ENCODE results near the gene PRPF6.

PRPF6 gene

DNA sequence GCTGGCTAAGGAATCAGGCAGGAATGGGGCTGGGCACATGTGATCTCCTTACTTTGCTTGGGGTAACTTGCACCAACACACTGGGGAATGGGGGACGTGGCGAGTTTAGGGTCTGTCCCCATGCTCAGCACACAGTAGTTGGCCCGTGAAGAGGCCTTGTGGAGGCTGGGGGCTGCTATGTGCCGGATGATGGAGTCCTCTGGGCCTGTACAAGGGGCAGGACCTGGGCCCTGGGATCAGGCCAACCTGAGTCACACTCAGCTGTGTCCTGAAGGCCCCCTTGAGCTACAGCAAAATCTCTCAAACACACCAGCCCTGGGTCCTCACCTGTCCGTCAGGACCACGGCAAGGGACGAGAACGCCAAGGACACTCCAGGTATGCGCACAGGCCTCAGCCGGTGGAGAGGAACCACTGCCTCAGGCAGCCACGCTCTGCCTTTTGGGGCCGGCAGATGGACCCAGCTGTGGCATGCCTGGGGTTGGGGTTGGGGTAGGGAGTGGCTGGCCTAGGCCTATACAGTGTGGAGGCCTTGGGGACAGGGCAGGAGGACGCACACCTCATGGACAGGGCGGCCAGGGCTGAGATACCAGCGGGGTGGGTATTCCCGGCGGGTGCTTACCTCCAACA, 35.8 kb upstream of the PRPF6 start:
- no peak for DNase-seq (ENCODE audit: low spot score)

DNA sequence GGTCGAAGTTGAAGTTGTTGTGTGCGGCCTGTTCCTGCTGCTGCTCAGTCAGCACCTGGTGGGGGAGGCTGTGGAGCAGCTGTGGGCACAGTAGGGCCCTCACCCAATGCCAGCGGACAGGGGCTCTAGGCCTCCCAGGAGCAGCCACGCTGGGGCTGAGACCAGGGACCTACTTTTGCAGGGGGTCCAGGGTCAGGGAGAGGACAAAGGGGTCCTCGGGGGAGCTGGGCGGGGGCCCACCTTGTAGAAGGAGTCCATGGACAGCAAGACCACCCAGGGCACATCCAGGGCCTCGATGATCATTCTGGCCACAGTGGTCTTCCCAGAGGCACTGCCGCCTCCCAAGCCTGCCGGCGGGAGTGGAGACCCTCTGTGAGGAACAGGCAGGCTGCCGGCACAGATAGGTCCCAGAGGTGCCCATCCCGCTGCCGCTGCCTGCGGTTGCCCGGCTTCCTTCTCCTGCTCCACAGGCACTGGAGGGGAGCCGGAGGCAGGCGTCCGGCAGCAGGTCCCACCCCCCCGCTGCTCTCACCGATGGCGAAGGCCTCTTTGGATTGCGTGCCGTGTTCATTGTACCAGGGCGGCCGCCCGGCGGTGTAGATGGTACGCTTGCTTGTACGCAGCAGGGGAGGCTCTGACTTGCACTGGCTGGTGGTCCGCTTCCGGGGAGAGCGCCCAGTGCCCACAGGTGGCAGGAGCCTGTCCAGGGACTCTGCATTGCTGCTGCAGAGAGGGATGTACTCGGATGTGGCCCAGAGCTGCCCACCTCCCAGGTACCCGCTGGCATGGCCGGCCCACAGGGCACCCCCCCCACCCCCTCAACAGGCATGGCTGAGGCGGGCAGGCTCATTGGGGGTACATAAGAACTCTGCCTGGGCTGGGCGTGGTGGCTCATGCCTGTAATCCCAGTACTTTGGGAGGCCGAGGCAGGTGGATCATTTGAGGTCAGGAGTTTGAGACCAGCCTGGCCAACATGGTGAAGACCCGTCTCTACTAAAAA, 34.7 kb upstream of the PRPF6 start:
- no peak for DNase-seq (ENCODE audit: low spot score)

DNA sequence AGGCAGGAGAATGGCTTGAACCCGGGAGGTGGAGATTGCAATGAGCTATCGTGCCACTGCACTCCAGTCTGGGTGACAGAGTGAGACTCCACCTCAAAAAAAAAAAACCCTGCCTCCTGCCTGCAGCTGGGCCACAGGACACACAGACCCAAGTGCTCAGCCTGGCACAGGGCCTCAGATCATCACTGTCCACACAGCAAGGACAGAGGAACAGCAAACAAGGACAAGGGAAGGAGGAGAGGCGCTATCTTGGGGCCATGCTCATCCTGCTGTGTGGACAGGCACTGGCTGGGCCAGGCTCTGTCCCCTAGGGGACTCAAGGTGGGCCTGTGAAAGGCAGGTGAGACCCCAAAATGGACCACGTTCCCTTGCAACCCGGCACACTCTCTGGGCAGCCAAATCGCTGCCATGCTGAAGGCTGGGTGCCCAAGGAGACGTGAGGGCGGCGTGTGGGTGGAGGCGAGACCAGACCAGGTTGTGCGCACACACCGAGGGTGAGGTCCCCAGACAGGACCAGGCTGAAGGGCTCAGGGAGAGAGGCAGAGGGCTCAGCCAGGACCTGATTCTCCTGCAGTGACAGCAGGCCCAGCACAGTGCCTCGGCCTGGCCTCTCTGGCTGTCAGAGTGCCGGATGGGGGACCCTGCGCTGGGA, 33.8 kb upstream of the PRPF6 start:
- DNase-seq (ENCODE audit: low spot score), result no peak

DNA sequence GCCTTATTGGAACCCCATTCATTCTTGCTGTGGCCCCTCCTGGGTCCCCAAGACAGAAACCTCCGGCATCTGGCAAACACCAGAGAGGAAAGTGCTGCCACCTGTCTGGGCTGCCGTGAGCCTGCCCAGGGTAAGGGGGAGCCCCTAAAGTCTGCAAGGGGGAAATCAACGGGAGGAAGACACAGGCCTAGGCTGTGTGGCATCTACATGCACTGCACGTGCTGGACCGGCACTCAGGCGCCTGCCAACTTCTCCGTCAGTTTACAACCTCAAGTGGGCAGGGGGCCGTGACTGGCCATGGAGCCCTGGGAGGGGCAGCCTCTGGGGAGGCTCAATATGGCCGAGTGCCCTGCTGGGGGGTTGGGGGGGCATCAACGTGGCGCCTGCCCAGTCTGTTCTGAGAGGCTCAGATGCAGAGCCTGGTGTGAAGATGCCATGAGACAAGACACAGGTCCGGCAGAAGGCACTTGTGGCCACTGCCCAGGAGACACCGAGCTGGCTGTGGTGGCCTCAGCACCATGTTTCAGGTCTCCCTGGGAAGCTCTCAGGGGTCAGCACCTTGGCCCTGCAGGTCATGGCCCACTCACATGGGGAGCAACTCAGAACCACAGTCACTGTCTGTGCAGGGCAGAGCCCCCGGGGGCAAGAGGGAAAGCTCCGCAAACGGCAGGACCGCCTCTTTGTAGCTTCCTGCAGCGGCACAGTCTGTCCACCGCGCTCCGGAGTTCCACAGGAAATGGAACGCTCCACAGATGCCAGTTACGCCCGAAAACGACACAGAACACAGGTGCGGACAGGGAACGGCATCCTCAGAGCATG, 33.1 kb upstream of the PRPF6 start:
- peak; percentile 42 for DNase-seq (ENCODE audit: low spot score)

DNA sequence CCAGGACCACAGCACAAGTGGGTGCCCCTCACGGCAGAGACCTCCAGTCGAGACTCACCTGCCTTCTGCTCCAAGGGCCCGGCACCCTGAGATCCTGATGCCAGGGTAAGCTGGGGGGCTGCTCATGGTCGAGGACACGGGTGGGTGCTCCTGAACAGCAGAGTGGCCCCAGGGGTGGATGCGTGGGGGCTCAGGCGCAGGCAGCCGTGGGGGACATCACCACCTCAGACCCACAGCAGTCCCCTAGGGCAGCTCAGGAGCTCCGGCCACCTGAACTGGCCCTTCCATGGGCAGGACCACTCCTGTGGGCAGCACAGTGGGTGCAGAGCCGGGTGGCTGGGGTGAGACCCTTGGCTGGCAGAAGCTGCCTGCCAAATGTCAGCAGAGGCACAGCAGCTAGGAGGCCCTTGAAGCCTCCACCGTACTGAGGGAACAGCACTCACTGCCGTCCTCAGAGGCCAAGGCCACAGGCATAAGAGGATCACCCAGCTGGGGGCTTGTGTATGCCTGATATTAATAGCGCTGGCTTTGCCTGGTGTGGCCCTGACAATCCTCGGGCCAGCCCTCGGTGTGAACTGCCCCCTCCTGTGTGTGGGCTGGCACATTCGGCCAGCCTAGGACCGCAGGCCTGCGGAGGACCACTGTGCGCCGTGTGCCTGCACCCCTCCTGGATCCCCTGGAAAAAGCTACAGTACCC, 30.1 kb upstream of the PRPF6 start:
- DNase-seq (ENCODE audit: low spot score), result no peak

DNA sequence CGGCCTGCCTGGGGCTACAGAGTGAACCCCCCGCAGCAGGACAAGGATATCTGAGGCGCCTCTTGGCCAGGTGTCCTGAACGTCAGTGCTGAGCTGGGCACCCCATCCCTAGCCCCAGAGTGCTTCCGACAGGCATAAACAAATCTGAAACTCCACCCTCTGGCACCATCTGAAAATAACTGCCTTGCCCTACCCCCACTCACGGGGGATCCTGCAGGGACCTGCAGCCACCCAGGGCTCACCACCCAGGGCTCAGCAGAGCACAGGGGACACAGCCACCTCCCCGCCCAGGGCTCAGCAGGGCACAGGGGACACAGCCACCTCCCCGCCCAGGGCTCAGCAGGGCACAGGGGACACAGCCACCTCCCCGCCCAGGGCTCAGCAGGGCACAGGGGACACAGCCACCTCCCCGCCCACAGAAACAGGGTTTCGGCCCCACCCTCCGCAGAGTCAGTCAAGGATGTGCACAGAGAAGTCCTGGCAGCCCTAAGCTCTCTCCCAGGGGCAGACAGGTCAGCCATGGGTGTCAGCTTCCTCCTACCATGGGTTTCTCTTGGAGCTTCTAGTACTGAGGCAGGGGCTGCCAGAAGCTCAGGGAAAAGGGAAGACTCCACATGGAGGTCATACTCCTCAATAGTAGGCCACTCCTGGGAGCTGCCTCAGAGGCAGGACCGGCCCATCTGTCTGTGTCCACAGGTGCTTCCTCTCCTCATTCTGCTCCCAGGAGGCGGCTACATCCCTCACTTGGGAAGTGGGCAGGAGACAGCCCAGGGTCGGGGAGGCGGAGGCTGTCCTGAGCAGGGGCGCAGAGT, 29.3 kb upstream of the PRPF6 start:
- DNase-seq (ENCODE audit: low spot score), result no peak

DNA sequence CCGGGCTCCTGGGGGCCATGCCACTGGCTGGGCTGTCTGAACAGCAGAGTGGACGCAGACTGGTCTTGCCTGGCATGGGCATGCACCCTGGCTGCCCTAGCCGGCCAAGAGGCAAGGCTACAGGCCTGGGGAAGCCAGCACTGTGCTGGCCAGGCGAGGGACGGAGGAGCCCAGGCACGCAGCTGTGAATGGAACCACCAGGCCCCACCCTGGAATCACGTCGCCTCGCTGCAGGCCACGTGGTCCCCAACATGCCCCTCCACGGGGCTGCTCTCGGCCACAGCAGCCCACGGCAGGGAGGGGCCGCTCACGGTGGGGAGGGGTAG, 28.8 kb upstream of the PRPF6 start:
- DNase-seq (ENCODE audit: low spot score), result no peak

DNA sequence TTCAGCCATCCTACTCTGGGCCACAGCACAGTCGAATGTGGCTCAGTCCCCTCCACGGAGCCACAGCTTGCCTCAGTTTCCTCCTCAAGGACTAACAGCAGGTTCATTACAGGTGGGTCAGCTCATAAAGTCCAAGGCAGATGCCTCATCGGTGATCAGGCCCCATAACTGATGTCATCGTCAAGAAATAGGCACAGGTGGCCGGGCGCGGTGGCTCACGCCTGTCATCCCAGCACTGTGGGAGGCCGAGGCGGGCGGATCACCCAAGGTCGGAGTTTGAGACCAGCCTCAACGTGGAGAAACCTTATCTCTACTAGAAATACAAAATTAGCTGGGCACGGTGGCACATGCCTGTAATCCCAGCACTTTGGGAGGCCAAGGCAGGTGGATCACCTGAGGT, 28.2 kb upstream of the PRPF6 start:
- no peak for DNase-seq (ENCODE audit: low spot score)

DNA sequence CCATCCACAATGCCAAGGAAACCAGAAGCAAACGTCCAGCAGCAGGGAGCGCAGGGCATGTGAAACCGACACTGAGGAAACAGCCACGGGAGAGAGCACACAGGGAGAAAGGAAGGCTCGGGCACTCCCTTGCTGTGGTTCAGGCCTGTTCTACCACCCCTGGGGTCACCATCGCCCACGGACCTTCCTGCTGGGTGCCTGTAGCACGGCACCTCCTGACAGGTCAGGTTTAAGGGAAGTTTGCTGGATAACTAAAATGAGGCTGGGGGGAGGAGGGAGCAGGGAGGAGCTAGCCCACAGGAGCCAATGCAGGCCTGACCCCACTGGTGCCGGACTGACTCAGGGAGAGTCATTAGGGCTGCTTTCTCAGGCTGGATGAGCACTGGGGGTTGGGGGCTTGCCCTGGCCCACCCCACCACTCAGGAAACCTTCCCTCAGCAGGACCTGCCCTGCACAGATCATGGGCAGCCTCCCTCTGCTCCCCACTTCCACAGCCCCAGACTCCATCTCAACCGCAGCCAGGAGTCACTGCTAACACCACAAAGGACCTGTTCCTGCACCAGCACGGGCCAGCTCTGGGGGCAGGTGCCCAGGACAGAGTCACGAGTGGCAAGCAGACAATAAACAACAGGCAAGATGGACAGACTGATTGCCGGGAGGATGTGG, 27.0 kb upstream of the PRPF6 start:
- no peak for DNase-seq (ENCODE audit: low spot score)

DNA sequence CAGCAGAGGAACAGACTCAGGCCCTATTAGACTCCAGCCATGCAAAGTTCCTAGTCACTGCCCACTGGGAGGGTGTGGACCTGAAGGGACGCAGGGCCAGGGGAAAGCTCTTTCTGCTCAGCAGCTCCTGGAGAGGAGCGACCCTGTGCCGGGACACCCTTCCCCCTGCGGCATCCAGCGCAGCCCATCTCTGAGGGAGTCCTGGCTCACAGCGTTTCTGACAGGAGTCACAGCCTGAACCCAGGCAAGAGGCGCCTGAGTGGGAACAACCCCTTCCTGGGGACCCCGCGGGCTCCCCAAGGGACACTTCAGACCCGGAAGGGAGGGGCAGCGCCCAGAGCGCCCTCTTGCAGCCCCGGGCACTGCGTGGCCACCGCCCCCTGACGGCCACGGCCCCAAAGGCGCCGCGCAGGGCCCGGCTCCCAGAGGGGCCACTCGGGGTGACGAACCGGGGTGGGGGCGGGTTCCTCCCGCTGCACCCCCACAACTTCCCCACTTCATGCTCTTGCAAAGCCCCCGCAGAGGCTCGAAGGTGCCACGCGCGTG, 25.6 kb upstream of the PRPF6 start:
- peak; percentile 66 for DNase-seq (ENCODE audit: low spot score)

DNA sequence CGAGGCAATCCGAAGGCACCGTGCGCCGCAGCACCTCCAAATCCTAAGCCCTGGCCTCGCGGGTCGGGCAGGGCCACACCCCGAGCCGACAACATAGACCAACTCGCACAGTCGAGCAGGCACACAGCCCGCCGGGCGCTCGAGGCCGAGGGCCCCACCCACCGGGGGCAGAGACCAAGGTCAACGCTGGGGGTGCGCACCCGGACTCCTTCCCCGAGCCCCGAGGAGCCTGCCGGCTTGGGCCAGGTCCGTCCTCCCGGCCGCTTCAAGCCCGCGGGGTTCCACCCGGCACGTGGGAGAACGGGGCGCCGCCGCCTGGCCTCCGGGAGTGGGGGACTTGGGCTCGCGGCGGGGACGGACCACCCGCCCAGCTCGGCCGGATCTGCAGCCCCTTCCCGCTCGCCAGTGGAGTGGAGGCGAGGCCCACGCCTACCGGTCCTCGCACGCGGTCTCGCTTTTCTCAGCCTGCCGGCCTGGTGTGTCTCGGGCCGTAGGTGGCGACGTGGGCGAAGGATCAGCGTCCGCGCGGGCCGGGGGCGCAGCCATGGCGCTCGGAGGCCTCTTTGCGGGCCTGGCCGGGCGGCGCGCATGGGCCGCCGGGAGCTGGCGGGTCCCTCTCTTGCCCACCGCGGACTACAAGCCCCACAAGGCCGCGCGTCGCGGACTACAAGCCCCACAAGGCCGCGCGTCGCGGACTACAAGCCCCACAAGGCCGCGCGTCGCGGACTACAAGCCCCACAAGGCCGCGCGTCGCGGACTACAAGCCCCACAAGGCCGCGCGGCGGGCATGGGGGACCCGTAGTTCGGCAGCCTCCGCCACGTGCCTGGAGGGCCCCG, 24.9 kb upstream of the PRPF6 start, which contains the start of gene UCKL1:
Gene UCKL1, minus strand, starts transcription at position 590 of the 837 bp plus-strand sequence. Its CDS starts 44 bp downstream, at position 546.
- peak; percentile 89 for DNase-seq (ENCODE audit: low spot score)

DNA sequence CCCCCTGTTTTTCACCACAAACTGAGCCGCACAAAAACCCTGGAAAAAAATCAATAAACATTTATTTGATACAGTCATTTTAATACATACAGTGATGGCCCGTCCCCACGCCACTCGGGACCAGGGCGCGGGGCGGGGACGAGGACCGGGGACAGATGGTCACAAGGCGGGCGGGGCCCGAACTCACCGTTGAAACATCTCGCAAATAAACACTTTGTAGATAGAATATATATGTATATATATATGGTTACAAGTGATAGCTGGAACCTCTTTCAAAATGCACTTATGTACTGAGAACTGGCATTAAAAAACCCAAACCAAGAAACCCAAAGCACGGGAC, 24.3 kb upstream of the PRPF6 start:
- DNase-seq (ENCODE audit: low spot score), result no peak

DNA sequence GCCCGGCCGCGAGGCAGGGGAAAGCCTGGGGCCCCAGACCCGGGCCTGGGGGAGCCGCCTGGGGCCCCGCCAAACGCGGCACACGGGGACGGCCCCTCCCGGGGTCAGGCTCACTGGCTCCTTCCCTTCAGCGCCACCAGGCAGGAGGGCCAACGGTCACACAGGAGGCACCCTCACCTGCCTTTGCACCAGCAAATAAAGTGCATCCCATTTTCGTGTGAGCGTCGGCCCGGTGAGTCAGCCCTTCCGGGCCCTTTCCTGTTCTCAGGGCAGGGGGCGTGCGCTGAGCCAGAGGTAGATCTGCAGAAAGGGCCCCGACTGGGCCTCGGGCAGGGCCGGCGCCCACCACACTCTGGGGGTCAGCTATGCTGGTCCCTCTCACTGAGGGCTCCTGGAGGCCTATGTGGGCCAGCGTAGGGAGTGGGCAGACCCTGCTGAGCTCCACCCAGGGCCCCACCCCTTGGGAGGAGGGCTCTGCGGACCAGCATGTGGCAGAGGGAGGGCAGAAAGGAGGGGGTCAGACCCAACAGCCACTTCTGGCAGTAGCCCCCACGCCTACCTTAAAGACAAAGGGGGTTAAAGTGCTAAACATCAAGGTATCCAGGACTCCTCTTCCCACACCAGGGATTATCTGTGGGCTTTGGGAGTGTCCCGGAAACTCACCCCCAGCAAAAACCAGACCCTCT, 23.8 kb upstream of the PRPF6 start:
- peak; percentile 48 for DNase-seq (ENCODE audit: low spot score)

DNA sequence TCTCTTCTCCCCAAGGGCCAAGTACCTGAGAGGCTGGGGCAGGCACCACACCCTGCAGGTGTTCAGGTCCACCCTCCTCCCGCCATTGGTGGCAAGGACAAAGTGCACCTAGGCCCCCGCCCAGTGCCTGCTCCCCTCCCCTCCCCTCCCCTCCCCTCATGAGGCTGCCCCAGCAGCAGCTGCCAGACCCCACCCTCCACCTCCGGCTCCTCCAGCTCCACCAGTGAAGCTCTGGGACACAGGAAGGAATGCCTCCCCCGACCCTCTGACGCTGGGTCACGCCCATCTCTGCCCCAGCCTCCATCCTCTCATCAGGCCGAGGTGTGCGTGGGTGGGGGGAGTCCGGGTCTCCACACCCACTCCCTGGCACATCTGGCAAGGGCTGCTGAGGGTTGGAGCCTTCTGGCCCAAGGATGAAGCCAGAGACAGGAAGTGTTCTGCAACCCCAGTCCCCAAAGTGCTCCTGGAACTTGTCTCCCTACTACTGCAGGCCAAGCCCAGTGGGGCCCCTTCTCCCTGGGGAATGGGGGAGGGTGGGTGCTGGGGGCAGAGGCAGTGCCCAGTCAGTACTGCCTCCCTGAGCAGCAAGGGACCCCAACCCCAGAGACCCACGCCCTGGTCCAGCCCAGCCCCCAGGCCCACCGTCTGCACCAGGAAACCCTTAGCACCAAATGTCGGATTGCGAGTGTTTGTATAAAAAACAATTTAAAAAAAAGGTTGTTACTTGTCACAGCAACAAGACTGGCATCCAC, 23.1 kb upstream of the PRPF6 start:
- no peak for DNase-seq (ENCODE audit: low spot score)

DNA sequence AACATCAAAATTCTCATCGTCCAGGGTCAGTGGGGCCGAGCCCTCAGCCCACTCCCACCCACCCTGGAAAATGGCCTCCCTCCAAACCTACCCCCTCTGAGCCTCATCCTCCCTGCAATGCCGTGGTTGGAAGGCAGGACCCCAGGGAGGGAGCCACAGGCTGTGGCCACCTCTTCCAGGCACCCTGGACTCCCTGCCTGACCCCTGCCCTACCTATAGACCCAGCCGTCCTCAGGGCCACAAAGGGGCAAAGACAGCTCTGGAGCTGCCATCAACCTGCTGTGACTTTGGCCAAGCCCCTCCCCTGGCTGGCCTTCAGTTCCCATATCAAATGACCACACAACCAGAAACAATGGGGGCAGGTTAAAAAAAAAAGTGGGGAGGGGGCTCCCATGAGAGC, 22.5 kb upstream of the PRPF6 start:
- no peak for DNase-seq (ENCODE audit: low spot score)

DNA sequence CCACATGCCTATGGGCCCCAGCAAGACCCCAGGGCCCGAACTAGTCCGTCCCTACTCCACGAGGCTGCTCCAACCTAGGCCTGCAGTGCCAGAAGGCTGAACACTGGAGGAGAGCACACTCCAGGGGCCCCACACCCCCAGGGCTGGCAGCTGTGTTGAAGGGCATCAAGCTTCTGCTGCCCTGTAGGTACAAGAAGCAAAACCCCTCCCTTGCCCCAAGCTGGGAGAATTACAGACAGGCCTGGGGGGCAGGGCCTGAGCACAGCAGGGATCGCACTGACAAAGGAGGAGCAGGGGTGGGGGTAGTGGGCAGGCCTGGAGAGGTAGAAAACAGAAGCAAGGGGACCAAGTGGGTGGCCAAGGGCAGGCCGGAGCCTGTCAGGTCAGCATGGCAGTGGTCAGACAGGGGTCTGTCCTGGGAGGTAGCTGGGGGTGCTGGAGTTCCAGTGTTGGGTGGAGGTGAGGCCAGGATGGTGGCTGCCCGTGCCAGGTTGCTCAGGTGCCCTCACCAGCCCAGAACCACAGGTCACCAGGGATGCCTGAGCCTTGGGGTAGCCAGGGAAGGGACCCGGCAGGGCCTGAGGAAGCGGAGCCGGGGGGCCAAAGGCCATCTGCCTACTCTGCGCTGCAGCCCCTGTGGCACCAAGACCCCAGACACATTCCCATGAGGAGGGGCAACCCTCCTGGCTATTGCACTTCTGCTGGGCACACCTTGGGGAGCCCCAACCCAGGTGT, 21.8 kb upstream of the PRPF6 start:
- no peak for DNase-seq (ENCODE audit: low spot score)

DNA sequence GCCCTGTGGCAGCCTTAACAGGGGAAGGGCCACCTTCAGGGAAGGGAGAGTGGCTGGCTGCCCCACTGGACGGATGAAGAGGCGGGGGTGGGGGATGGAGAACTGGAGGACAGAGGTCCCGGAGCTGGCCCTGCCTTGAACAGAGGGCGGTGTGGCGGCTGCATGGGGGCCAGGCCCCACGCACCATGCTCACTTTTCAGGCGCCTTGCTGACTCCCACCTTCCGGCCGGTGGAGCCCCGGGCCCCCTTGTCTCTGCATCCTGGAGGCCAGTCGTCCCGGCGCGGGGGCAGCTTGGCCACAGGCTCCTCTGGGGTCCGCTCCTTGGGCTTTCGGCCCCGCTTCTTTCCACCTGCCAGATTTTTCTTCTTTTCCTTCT, 21.2 kb upstream of the PRPF6 start:
- DNase-seq (ENCODE audit: low spot score), result no peak
